GM19351 (cell line): ENCODE results near the gene KCNQ1OT1.

Experiments used
- ATAC-seq: cut with Tn5 transposase; IDR thresholded peaks from one replicate; pipeline ENCODE4 v1.9.1; 2021; ENCODE audit warnings: mild to moderate bottlenecking, moderate library complexity; ENCODE audit not compliant: unreplicated experiment

The KCNQ1OT1 gene

DNA sequence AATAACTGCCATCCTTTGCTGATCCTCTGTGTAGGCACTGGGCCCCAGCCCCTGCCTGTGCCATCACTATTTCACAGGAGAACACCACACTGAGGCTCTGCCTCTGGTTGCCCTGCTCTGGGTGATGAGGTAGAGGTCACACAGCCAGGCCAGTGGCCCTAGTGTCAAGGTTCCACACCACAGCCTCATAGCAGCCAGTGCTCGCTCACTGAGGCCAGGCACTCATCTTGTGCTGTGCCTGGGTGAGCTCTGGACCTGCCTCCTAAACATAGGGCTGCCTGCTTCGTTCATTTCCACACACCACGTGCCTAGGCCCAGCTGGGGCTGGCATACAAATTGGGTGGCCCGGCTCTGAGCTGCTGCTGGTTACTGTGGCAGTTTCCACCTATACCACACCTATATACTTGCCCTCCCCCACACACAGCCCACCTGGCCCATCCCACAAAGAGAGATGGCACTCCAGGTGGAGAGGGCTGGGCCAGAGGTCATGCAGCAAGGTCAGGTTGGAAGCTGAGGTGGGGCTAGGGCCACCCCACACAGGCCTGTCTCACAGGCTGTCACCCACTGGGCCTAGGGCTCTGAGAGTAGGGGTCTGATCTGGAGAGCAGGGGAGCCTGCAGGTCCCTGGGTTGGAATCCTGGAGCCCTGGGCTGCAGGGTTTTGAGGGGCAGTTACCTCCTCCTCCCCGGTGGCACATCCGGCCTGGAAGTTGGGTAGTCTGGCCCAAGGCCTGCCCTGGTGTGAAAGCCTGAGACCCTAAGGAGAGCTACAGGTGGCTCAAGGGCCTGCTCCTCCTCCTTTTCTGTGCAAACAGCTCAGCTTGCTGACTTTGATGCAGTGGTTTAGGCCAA lies 11.2 kb downstream of the KCNQ1OT1 start:
- no peak for ATAC-seq

DNA sequence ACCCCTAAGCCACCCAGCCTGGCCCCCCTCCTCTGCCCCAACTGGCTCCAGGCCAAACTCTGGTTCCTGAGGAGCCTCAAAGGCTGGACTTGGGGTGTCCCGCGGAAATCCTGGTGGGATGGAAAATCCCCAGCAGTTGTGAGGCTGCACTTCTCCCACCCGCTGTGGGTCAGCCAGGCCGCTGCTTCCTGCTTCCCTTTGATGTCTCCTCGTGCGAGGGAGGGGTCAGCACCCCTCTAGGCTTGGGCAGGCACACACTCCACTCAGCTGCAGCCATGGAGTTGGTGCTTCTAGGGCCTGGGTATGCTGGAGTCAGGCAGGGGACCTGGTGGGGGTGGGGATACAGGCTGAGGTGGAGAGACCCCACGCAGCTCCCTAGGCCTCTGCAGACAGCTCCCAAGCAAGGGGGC lies 12.0 kb downstream of the KCNQ1OT1 start:
- no peak for ATAC-seq

DNA sequence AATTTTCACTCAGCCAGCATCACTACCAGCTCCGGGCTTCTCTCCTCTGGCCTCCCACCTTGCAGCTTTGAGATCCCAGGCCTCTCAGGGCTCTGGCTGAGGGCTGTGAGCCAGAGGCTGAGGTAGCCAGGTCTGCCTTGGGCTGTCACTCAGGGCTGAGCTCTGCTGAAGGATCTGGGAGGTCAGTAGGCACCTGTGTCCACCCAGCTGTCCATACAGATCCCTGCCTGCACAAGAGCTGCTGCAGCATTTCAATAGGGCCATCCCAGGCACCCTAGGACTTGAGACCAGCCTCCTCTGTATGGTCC lies 12.6 kb downstream of the KCNQ1OT1 start:
- no peak for ATAC-seq

DNA sequence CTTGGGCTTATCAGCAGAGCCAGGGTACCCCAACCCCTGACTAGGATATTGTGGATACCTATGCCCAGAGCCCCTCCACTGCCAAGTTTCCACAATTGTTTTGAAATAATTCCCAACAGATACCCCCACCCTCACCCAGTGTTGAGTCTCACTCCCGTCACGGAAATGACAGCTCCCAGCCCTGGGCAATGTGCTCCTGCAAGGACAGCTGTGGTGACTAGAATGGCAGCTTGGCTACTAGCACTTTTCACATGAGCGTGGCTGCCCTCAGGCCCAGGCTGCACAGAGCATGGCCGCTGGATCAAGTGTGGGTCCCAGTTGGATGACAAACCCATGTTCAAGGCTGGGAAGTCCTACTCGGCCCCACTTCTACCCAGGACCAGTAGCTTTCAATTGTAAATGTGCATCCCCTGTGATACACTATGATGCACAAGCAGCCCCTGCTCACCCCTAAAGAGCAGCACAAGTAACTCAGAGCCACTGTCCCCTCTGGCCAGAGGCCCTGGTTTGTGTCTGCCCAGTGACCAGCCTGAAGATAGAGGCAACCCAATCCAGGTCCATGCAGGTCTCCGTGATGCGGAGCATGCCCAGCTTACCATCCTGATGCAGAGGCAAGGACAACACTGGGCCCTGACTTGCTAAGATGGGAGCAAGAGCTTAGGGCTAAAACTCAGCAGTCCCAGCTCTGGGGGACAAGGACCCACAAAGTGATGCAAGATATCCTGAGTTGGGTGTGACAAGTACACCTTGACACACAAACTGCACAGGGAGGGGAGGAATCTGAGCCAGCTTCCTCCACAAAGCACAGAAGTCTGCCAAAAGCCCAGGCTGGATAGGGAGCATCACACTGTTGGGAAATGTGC lies 13.2 kb downstream of the KCNQ1OT1 start:
- no peak for ATAC-seq

DNA sequence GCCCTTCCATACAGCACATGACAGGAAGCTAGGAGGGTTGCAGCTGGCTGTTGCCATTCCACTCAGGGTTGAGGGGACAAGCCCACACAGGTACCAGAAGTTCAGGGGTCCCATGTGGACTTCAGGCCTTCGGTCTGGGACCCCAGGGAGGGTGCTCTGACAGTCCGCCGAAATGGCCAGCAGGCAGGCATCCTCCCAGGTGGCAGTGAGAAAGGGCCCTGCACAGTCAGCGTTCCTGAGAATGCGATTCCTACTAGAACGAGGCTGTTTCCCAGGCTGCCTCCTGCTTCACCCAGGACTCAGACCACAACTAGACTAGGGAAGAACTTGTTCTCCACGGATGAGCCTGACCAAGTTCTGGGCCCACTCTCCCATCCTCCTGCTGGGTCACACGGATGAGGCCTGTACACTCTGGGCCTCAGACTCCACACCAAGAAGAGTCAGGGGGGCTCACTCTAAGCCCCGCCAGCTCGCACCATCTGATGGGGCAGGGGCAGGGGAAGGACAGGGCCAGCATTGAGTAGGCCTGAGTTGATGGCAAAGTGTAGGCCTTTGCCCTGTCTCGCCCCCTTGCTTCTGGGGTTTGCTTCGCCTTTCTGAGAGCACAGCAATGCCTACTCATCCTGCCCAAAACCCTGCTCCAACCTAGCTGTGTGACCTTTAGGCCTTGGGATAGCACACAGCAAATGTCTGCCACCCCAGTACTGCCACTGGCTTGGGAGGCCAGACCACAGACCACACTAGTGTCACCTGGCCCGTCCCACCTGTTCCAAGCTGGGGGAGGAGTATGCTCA lies 14.0 kb downstream of the KCNQ1OT1 start:
- no peak for ATAC-seq

DNA sequence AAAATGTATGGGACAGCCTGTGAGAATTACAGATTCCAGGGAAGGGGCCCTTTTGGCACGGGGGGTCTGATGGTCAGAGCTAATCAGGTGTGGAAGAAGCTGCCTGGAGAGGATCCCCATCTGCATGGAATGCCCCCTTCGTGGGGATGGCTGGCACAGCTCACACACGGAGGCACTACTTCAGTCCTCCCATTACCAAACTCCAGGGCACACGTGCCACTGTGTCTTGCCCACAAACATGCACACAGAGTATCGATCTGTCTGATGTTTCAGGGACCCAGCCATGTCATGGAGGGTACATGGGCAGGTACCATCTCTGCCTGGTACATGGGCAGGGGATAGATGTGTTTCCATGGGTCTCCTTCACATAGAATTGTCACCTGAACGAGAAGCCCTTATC lies 14.7 kb downstream of the KCNQ1OT1 start:
- ATAC-seq: no peak

DNA sequence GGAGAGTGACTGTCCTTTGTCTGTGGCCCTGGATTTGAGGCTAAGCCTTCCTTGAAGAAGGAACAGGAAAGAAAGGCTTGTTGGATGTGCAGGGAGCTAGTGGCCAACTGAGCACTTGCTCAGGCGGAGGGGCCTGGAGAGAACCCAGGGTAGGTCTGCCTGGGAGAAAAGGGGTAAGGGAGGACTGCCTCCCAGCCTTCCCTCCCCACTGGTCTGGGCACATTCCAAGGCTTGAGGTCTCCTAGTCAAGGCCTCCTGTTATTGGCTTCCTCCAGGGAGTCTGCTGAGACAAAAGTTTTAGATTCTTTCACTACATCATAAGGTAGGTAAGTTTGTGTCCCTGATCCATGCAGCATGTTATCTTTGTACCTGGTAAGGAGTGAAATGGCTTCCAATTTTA lies 15.2 kb downstream of the KCNQ1OT1 start:
- ATAC-seq: no peak

DNA sequence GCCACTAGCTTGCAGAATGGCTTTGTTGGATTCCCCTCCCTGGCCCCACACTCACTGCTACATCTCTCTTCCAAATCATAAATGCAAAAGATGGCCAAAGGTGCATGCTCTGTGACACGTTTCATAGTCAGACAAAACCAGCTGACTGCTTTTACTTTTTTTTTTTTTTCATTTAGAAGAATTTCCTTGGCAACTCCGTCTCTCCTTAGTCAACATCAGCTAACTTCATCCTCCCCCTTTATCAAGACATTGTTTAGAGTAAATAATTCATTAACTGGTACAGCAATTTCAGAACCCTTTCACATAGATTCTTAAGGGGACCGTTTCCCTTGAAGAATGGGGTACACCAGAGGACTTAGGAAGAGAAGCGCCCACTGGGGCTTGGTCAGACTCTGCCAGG lies 16.0 kb downstream of the KCNQ1OT1 start:
- ATAC-seq: no peak

DNA sequence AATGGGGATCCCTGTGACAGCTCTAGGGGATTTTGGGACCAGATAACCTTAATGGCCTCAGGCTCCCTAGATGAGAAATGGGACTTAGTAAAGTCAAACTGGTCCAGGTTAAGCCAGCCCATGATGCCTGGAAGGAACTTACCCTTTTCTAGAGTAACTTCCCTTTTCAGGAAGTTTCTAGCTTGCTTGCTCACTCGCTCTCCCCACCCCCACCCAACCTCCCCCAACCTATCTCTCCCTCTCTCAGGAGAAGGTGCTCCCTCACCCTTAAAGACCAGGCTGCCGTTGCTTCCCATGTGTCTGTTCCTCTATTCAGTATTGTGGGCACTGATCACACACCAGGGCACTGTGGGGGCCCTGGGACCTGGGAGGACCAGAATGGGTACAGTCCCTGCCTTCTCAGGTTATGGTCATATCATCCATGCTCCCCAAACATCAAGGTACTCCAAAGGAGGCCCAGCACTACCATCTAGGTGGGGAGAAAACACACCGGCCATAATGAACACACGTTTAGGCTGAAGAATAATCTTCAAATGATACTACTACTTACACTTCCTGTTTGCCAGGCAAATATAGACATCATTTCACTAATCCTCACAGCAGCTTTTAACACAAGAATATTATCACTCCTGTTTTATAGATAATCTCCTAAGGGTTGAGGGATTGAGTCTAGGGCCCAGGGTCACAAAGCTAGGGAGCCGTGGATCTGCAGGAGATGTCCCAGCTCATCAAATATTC lies 18.2 kb downstream of the KCNQ1OT1 start:
- no peak for ATAC-seq

DNA sequence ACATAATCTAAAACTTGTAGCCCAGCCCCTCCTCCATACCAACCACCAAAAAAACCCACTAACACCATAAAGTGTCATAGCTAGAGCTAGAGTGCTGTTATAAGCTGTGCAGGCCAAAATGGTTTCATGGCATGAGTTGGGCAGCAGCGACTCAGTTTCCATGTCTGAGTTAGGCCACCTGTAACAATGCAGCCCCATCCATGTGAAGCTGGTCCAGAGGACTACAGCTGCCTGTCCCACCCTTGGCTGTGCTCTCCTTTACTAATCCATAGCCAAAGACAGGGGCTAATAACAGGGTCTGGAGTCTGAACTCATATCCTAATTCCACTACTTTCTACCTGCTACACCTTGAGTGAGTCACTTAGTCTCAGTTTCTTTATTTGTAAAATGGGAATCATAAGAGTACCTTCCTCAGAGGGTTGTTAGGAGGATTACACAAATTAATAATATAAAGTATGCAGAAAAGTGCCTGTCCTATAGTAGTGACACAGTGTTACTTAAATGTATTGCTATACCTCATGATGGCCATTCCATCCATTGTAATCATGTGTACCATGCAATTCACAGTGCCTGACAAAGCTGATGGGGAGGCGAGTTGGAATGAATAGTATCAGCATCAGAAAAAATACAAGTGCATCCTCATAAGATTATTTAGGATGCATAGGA lies 20.6 kb downstream of the KCNQ1OT1 start:
- no peak for ATAC-seq

DNA sequence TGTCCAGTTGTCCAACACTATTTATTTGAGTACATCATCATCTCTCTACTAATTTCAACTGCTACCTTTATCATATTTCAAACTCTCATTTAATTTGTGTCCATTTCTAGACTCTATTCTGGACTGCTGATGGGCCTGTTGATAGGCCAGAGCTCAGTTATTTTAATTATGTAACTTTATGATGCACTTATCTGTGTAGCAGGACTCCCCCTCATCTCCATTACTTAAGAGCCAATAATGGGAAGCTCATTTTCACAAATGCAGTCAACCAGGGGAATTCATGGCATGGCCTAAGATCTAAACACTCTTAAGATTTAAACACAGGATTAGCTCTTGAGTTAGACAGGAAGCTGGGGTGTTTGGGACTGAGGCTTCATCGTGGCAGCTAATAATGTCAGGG lies 21.4 kb downstream of the KCNQ1OT1 start:
- no peak for ATAC-seq

DNA sequence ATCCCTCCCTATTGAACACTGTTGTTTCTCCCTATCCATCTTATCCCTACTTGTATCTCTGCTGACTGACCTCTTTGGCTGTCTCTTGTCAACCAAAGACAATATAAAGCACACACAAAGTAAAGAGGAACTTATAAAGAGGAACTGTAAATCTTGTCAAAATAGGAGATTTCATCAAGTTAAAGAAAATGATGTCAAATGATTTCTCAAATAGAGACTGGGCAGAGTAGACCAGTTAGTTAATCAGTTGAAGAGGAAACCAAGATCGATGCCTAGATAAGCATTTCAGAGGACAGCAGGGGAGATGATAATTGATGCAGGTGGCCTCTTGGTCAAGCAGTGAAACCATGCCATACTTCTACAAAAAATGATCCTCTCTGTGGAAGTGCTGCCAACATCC lies 22.7 kb downstream of the KCNQ1OT1 start:
- ATAC-seq: no peak

DNA sequence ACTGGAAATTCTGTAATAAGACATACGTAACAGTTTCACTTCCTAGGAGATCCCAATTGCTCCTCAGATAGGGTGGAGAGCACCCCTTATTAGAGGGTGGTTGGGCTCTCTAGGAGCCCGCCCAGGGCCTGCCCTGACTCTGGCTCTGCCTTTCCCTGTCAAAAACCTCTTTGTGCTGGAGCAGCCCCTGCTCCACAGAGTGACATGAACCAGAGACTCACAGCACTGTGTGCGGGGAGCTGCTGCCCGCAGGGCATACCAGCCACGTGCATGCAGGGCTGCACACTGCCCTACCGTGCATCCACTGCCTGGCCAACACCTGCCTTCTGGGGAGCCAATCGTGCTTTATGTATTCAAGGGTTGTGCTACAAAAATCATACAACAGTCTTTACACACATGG lies 24.3 kb downstream of the KCNQ1OT1 start:
- ATAC-seq: no peak

DNA sequence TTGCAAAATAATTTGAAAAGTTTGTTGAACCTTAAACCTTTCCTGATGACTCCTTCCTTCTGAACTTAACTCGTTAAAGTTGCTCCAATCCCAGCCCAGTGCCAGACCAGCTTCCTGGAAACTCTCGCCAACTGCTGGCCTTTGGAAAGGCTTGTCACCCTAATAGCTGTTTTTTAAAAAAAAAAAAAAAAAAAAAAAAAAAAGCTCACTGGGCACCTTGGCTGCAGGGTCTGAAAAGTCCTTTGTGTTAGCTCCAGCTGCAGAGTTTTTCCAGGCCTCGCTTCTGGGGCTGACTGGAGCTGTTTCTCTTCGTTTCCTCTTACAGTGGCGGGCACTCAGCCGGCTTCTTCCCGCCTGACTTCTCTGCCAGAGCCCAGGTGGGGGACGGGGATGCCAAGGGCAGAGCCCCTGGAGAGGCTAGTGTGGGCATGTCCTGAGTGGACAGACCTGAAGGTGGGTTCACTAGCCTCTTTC lies 25.1 kb downstream of the KCNQ1OT1 start:
- no peak for ATAC-seq

DNA sequence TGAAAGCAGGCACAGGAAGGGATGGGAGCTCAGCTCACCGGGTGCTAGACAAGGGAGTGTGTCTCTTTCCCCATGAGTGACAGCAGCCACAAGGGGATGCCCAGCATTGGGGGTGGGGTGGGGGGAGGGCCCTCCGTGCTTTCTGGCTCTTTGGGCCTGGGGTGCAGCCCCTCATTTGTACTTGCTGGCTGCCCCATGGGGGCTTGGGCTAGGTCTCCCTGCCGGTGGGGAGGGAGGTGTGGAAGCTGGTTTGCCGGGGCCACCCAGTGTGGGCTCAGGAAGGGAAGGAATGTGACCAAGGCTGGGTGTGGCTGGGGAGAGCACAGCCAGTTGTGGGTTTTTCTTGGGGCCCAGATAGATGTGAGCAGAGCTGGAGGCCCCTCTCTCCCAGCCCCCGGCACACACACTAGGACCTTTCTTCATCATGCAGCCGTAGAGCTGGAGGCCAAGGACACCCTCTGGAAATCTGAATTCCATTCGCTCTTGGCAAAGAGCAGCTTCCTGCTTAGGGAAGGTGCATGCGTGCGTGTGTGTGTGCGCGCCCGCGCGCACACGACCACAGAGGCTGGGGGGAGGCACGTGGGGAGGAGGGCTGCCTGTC lies 25.8 kb downstream of the KCNQ1OT1 start:
- no peak for ATAC-seq

DNA sequence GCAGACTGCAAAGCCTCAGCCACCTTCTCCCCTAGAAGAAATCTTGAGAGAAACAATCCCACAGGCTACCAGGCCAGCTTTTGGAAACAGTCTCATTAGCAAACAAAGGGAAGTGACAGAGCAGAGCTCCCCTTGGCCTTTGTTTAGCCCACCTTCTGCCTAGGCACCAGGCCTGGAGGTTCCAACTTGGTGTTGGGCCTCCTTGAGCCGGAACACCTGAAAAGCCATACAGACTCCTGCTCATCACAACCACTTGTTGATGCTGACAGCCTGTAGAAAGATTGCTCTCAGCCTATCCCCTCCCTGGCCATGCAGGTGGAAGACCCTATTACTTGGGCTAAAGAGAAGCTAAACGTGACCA lies 26.6 kb downstream of the KCNQ1OT1 start:
- no peak for ATAC-seq

DNA sequence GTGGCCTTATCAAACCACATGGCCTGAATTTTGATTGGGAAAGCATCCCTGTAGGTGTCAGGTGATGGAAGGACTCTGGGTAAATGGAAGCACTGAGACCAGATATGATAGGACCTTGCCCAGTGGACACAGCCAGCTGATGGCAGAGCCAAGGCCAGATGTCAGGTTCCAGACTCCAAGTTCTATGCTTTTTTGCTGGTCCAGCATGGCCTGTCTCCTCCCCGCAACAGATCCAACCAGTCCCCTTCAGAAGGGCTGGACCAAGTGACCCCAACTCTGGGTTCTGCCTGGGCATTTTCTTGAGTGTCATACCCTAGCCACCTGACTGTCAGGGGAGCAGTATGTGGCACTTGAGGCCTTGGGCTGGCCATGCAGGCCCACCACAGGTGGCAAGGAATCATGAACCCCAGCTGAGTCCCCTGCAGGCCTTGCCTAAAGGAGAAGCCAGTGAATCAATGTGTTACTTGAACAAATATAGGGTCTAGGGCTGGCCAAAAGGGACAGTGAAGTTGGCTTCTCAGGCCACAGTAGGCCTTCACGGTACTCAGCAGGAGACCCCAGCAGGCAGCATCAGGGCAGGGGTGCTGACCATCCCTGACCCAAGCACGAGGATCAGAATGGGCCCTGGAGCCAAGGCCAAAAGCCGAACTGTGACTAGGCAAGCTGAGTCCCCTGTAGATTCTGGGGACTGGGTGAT lies 27.1 kb downstream of the KCNQ1OT1 start:
- ATAC-seq: no peak

DNA sequence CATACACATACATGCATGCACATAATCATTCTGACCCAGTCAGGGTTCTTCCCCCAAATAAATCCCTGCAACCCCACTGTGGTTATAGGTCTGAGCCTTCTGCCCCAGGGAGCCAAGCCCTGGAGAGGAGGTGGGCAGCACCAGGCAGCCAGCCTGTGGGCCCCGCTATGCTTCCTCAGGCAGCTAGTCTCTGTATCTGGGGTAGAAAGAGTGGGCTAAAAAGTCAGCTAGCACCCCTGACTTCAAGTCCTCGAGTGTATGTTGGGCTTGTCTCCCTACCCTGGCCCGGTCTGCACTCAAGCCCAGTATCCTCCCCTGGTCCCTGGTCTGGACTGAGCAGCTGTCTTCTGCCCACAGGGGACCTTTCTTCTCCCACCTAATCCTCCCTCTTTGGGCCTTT lies 28.0 kb downstream of the KCNQ1OT1 start:
- no peak for ATAC-seq

DNA sequence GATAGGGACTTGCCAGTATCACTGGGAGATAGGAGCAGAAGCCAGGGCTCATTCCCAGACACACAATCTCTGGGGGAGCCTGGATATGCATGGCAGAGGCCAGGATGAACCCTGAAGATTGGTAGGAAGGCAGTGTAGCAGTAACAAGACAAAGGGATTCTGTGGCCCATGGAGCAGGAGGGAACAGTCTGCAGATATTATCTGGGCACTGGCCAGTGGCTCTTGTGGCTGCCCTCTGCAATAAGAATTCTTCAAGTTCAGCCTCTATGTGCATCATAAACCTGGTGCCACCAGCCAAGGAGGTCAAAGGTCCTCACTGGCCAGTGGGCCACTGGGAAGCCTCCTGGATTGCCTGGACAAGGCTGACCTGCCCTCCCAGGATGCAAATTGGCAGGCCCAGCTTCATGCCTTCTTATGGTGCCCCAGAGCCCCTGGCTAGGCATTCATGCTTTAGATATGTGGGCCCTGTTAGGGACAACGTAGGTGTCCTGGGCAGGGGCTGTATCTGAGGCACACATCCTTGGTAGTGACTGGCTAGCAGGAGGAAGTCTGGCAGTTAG lies 29.2 kb downstream of the KCNQ1OT1 start:
- ATAC-seq: no peak
